Choroid plexus epithelial cell (primary cell): ENCODE measurements around the gene BMF.

Experiments used
- DNase-seq: peaks from one replicate; pipeline ENCODE4 v3.0.0-alpha.2; 2010; ENCODE audit warnings: low read depth
- H3K4me3 ChIP-seq: 2 replicates; pipeline ENCODE4 v1.5.1; 2011; ENCODE audit warnings: low read depth, mild to moderate bottlenecking, control low read depth, low read length, moderate library complexity
- CTCF ChIP-seq: conservative IDR thresholded peaks from 2 replicates; pipeline ENCODE4 v1.5.1; 2011; ENCODE audit warnings: low read depth, mild to moderate bottlenecking, control low read depth, inconsistent platforms, low read length, moderate library complexity

The BMF gene

GRCh38 chr15:40110866-40111550 lies 2.3 kb upstream of the BMF start:
- TF ChIP-seq CTCF = no peak
- H3K4me3 ChIP-seq = no peak overlapping the region
- DNase-seq = no peak

- DNase-seq = peak; percentile 44
- TF ChIP-seq CTCF = no peak
Measured at GRCh38 chr15:40108061-40108854, 421 bp downstream of the BMF start.

GRCh38 chr15:40106203-40107161 lies 2.2 kb downstream of the BMF start:
- no peak for TF ChIP-seq CTCF
- DNase-seq = peak; percentile 72
- no peak overlapping the region for H3K4me3 ChIP-seq

More at GRCh38 chr15:40108061-40108854, 421 bp downstream of the BMF start:
- peak overlapping the region; percentile 73 for H3K4me3 ChIP-seq

GRCh38 chr15:40105517-40106202 lies 3.0 kb downstream of the BMF start:
- H3K4me3 ChIP-seq = no peak overlapping the region
- TF ChIP-seq CTCF = no peak
- no peak for DNase-seq

- peak; percentile 90 for DNase-seq
- peak; percentile 92 for TF ChIP-seq CTCF
Measured at GRCh38 chr15:40104865-40105516, 3.7 kb downstream of the BMF start.

More at GRCh38 chr15:40104865-40105516, 3.7 kb downstream of the BMF start:
- H3K4me3 ChIP-seq = no peak overlapping the region
